Brain microvascular endothelial cell (primary cell): ENCODE results near the gene CDH23.

ENCODE experiments used
- DNase-seq: peaks from one replicate; pipeline ENCODE4 v3.0.0-alpha.2; 2020
- H3K27ac ChIP-seq: fragments of 250-450 bp; sonication (Bioruptor Pico); 2 replicates; pipeline ENCODE4 v1.5.1; 2020; ENCODE audit warnings: mild to moderate bottlenecking, moderate library complexity
- H3K27me3 ChIP-seq: fragments of 250-450 bp; sonication (Bioruptor Pico); replicated peaks from 2 replicates; pipeline ENCODE4 v1.5.1; 2020; ENCODE audit warnings: mild to moderate bottlenecking
- H3K36me3 ChIP-seq: fragments of 250-450 bp; sonication (Bioruptor Pico); replicated peaks from 2 replicates; pipeline ENCODE4 v1.5.1; 2020; ENCODE audit warnings: mild to moderate bottlenecking
- H3K4me3 ChIP-seq: 2 replicates; pipeline ENCODE4 v1.5.1; 2011; ENCODE audit warnings: low read depth, mild to moderate bottlenecking, control low read depth, low read length, moderate library complexity
- in situ Hi-C: cut with HindIII; loops from 2 replicates; pipeline ENCODE4 v1.10.0; 2017; ENCODE audit warnings: low sequenced_read_pairs, low pct_ligation_motif_present
- TF ChIP-seq, protein P1 (sequence below): IDR thresholded peaks from 2 replicates; pipeline ENCODE4 v1.5.1; 2011; ENCODE audit warnings: low read depth, mild to moderate bottlenecking, moderate library complexity, low read length, control low read depth, inconsistent platforms; ENCODE audit errors: missing control alignments

The CDH23 gene

DNA sequence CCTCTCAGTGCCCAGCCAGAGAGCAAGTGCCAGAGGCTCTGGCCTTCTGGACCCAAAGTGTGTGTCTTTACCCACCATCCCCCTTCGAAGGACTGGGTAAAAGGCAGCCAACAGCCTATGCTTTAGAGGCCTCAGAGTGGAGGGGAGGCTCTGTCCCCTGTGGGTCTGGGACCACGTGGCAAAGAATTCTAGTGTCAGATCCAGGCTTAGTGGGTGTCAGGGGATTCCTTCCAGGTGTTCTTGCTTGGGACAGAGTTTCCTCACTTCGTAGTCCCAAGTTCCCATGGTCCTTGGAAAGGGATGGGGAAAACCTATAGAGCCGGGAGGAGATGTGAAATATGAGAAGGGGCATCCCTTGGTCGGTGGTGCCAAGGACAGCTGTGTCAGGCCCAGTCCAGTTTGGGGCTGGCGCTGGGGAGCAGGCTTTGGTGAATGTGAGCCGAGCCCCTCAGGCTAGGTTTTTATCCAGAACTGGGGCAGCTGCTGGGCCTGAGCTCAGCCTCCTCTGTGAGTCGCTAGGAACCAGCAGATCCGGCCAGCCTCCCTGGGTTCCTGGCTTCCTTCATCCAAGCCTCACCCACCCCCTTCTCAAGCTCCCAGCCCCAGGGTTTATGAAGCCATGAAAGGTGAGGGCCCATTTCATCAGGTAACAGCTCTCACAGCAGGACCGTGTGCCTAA is 251.7 kb downstream of the CDH23 start:
- in situ Hi-C loops: no loop called here
- Histone ChIP-seq H3K4me3 (no peak overlapping the region), H3K27ac (no peak overlapping the region), H3K27me3 (peaks cover 5% of the 10 kb centered on the region), H3K36me3 (no peaks in the 10 kb centered on the region)
- TF ChIP-seq, protein P1, sequence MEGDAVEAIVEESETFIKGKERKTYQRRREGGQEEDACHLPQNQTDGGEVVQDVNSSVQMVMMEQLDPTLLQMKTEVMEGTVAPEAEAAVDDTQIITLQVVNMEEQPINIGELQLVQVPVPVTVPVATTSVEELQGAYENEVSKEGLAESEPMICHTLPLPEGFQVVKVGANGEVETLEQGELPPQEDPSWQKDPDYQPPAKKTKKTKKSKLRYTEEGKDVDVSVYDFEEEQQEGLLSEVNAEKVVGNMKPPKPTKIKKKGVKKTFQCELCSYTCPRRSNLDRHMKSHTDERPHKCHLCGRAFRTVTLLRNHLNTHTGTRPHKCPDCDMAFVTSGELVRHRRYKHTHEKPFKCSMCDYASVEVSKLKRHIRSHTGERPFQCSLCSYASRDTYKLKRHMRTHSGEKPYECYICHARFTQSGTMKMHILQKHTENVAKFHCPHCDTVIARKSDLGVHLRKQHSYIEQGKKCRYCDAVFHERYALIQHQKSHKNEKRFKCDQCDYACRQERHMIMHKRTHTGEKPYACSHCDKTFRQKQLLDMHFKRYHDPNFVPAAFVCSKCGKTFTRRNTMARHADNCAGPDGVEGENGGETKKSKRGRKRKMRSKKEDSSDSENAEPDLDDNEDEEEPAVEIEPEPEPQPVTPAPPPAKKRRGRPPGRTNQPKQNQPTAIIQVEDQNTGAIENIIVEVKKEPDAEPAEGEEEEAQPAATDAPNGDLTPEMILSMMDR: no peak
- DNase-seq: no peak

DNA sequence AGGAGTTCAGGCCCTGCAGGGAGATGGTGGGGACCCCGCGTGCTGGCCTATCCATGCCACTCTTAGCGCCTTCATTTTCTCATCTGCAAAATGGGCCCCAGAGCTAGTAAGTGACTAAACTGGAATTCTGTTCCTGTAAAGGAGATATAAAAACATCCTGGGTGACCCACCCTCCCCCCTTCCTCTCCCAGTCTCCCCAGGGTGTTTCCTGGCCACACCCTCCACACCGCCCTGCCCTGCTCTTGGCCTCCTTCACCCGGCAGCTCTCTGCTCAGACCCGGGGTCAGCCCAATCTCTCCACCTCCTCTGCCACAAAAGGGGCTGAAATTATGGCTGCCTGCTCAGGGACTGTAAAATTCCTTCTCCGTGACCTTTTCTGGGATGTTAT is 252.2 kb downstream of the CDH23 start:
- no peak overlapping the region for H3K27ac ChIP-seq
- H3K36me3 ChIP-seq: no peaks in the 10 kb centered on the region
- TF ChIP-seq, protein P1: no peak
- H3K4me3 ChIP-seq: no peak overlapping the region
- H3K27me3 ChIP-seq: peaks cover 5% of the 10 kb centered on the region
- DNase-seq: no peak
- in situ Hi-C loops: no loop called here

DNA sequence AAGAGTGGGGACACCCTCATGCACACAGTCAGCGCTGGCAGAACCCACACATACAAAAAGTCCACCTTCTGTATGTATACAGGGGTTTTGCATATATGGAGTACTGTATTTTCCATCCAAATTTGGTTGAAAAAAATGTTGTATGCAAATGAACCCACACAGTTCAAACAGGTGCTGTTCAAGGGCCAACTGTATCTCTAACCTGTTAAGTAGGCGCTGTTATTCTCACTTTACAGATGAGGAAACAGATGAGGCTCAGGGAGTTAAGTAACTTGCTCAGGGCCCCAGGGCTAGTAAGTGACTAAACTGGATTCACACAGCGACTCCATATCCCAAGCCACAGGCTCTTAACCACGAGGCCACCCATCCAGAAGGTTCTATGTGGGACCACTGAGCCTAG is 252.9 kb downstream of the CDH23 start:
- TF ChIP-seq, protein P1: no peak

DNA sequence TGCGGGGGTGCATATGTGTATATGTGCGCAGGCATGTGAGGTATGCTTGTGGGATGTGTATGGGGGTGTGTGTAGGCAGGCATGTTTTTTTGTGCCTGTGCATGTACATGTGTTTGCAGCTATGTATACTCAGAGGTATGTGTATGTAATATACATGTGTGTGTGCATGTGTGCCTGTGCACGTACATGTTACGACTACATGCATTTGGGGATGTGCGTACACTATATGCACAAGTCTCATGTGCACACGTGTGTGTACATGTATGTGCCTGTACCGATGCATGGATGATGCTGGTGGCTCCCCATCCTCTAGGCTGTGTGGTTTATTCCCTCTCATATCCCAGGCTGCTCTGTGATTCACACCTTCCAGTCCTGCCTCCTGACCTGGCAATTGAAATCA is 253.7 kb downstream of the CDH23 start:
- in situ Hi-C loops: no loop called here
- no peak for DNase-seq
- TF ChIP-seq, protein P1: no peak
- H3K36me3 ChIP-seq: no peaks in the 10 kb centered on the region
- H3K27me3 ChIP-seq: peaks cover 5% of the 10 kb centered on the region
- H3K4me3 ChIP-seq: no peak overlapping the region
- no peak overlapping the region for H3K27ac ChIP-seq

More for the DNA sequence above, 252.9 kb downstream of the CDH23 start:
- H3K27me3 ChIP-seq: peaks cover 5% of the 10 kb centered on the region
- no peak for DNase-seq
- in situ Hi-C loops: no loop called here
- H3K36me3 ChIP-seq: no peaks in the 10 kb centered on the region
- no peak overlapping the region for H3K4me3 ChIP-seq
- H3K27ac ChIP-seq: no peak overlapping the region

DNA sequence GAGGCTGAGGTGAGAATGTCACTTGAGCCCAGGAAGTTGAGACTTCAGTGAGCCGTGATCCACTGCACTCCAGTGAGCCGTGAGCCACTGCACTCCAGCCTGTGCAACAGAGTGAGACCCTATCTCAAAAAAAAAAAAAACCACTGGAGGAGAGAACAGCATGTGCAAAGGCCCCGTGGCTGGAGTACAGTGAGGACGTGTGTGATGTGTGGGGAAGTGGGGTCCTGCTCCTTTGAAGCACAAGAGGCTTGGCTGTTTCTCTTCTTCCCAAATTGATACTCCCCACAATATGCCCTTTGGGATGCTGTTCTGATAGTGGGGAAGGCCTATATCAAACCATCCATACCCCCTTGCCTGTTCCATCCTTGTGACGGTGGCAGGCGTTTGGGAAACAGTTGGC is 254.7 kb downstream of the CDH23 start:
- no peaks in the 10 kb centered on the region for H3K36me3 ChIP-seq
- no peak for DNase-seq
- H3K27me3 ChIP-seq: peaks cover 3% of the 10 kb centered on the region
- H3K27ac ChIP-seq: no peak overlapping the region
- H3K4me3 ChIP-seq: no peak overlapping the region
- in situ Hi-C loops: no loop called here
- TF ChIP-seq, protein P1: no peak

DNA sequence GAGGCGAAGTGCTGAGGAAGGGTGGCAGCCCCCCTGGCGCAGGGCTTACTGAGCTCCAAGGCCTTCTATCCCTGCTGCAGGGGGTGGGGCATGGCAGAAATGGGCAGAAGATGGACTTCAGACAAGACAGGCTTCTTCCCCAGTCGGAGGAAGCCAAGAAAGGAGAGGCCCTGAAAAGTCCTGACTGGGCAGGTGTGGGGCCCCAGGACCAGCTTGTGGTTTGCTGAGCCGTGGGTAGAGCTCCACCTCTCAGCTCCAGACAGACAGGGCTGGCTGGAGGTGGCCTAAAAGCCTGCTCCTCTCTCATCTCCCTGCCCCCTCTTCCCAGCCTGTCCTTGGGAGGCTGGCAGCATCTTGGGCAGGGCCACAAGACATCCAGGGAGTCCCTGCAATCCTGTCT is 255.2 kb downstream of the CDH23 start:
- DNase-seq: no peak
- Histone ChIP-seq H3K27ac (no peak overlapping the region), H3K36me3 (no peaks in the 10 kb centered on the region), H3K4me3 (no peak overlapping the region), H3K27me3 (peaks cover 3% of the 10 kb centered on the region)
- TF ChIP-seq, protein P1: no peak
- in situ Hi-C loops: no loop called here
